GM12878 (cell line): ENCODE measurements around the gene PCSK5. TPM values are rescaled to one million over a fixed set of nuclear protein-coding genes. Genes with fewer than 3 reads are reported as not detected.

Experiments used
- ATF2 ChIP-seq: IDR thresholded peaks from 2 replicates; pipeline ENCODE4 v1.6.1; 2012; ENCODE audit warnings: low read length, inconsistent platforms
- CHD2 ChIP-seq: IDR thresholded peaks from 2 replicates; pipeline ENCODE4 v1.6.1; 2011; ENCODE audit warnings: low read depth, low read length, improper control_type of control experiment, borderline replicate concordance
- CREB1 ChIP-seq: IDR thresholded peaks from 2 replicates; pipeline ENCODE4 v1.6.1; 2012; ENCODE audit warnings: low read depth, mild to moderate bottlenecking, inconsistent platforms
- CREM ChIP-seq: IDR thresholded peaks from 2 replicates; pipeline ENCODE4 v1.6.1; 2014; ENCODE audit warnings: antibody characterized with exemption, low read depth
- EED ChIP-seq: sonication (generic); IDR thresholded peaks from 2 replicates; pipeline ENCODE4 v1.6.1; 2016; ENCODE audit warnings: antibody characterized with exemption, low read depth
- FOS ChIP-seq: IDR thresholded peaks from 3 replicates; pipeline ENCODE4 v1.6.1; 2011; ENCODE audit warnings: borderline replicate concordance; ENCODE audit not compliant: insufficient read length; ENCODE audit errors: extremely low read depth
- HDAC6 ChIP-seq: fragments of 200-600 bp; sonication (generic); IDR thresholded peaks from one replicate; pipeline ENCODE4 v1.8.0; 2017; ENCODE audit warnings: antibody characterized with exemption; ENCODE audit not compliant: unreplicated experiment
- IKZF1 ChIP-seq: fragments of 450-650 bp; conservative IDR thresholded peaks from 2 replicates; pipeline ENCODE4 v1.6.1; 2017; ENCODE audit warnings: antibody characterized with exemption, mild to moderate bottlenecking
- IKZF2 ChIP-seq, 2 experiments: fragments of 450-650 bp; IDR thresholded peaks; 2 replicates each; pipeline ENCODE4 v1.6.1; 2017; ENCODE audit warnings: mild to moderate bottlenecking in 2 of 2, moderate library complexity in 2 of 2
- JUNB ChIP-seq: IDR thresholded peaks from 2 replicates; pipeline ENCODE4 v1.6.1; 2016; ENCODE audit warnings: antibody characterized with exemption, mild to moderate bottlenecking
- KLF5 ChIP-seq: fragments of 450-650 bp; IDR thresholded peaks from 2 replicates; pipeline ENCODE4 v1.6.1; 2014; ENCODE audit warnings: mild to moderate bottlenecking; ENCODE audit not compliant: partially characterized antibody
- MTA3 ChIP-seq: IDR thresholded peaks from 2 replicates; pipeline ENCODE4 v1.6.1; 2012; ENCODE audit warnings: low read length, inconsistent platforms, borderline replicate concordance
- MXI1 ChIP-seq: fragments of 150-350 bp; IDR thresholded peaks from 2 replicates; pipeline ENCODE4 v1.6.1; 2011; ENCODE audit warnings: low read depth, mild to moderate bottlenecking, inconsistent platforms, low read length, improper control_type of control experiment
- MYC ChIP-seq: IDR thresholded peaks from 2 replicates; pipeline ENCODE4 v1.6.1; 2011; ENCODE audit warnings: mild to moderate bottlenecking, low read length, moderate library complexity, inconsistent platforms; ENCODE audit not compliant: insufficient read depth, insufficient replicate concordance, insufficient read length, severe bottlenecking
- NFIC ChIP-seq: IDR thresholded peaks from 2 replicates; pipeline ENCODE4 v1.6.1; 2012; ENCODE audit warnings: low read depth, mild to moderate bottlenecking, inconsistent platforms, low read length, moderate library complexity
- NR2C1 ChIP-seq: fragments of 450-650 bp; IDR thresholded peaks from 2 replicates; pipeline ENCODE4 v1.6.1; 2017; ENCODE audit warnings: antibody characterized with exemption, mild to moderate bottlenecking, moderate library complexity
- NRF1 ChIP-seq: conservative IDR thresholded peaks from 2 replicates; pipeline ENCODE4 v1.6.1; 2011; ENCODE audit warnings: mild to moderate bottlenecking, low read depth, low read length, improper control_type of control experiment
- PAX5 ChIP-seq: IDR thresholded peaks from 2 replicates; pipeline ENCODE4 v1.6.1; 2011; ENCODE audit warnings: low read depth, low read length, borderline replicate concordance
- POLR2A ChIP-seq: IDR thresholded peaks from 2 replicates; pipeline ENCODE4 v1.6.1; 2011; ENCODE audit warnings: low read depth, mild to moderate bottlenecking, low read length
- POLR2AphosphoS2 ChIP-seq: IDR thresholded peaks from 2 replicates; pipeline ENCODE4 v1.6.1; 2011; ENCODE audit warnings: low read depth, mild to moderate bottlenecking, low read length, improper control_type of control experiment, moderate library complexity
- RCOR1 ChIP-seq: conservative IDR thresholded peaks from 2 replicates; pipeline ENCODE4 v1.6.1; 2012; ENCODE audit warnings: low read depth, low read length, improper control_type of control experiment
- SIX5 ChIP-seq: IDR thresholded peaks from 2 replicates; pipeline ENCODE4 v1.6.1; 2011; ENCODE audit warnings: mild to moderate bottlenecking, low read depth, low read length, moderate library complexity; ENCODE audit not compliant: severe bottlenecking
- SMARCA5 ChIP-seq: fragments of 450-650 bp; IDR thresholded peaks from 2 replicates; pipeline ENCODE4 v1.6.1; 2017; ENCODE audit warnings: mild to moderate bottlenecking
- TARDBP ChIP-seq: IDR thresholded peaks from 2 replicates; pipeline ENCODE4 v1.6.1; 2016; ENCODE audit warnings: borderline replicate concordance
- TCF12 ChIP-seq: IDR thresholded peaks from 2 replicates; pipeline ENCODE4 v1.6.1; 2011; ENCODE audit warnings: low read depth, mild to moderate bottlenecking, low read length
- ZBED1 ChIP-seq: IDR thresholded peaks from 2 replicates; pipeline ENCODE4 v1.6.1; 2016; ENCODE audit warnings: borderline replicate concordance
- ZNF217 ChIP-seq: fragments of 450-650 bp; IDR thresholded peaks from 2 replicates; pipeline ENCODE4 v1.6.1; 2017; ENCODE audit warnings: antibody characterized with exemption, mild to moderate bottlenecking
- polyA plus RNA-seq, 11 experiments: library from polyadenylated mRNA; depleted of rRNA in 4 of 11; unstranded in 6 of 11; stranded (reverse) in 5 of 11; fragments of >200 nt; fragmentation: Nextera tagmentation in 4 of 11; fragmentation: Illumina TruSeq in 1 of 11; extraction: Ambion mirVana in 4 of 11; extraction: Trizol in 1 of 11; gene quantifications; 1 replicate in 1 of 11; 2 replicates in 10 of 11; pipeline versions ENCODE4 v1.2.1 to v1.2.3, GENCODE V29; 2011 to 2016; ENCODE audit warnings: inconsistent platforms in 2 of 11, missing spikeins in 2 of 11, low read depth in 1 of 11
- total RNA-seq, 4 experiments: library from RNA; depleted of rRNA in 3 of 4; stranded (reverse); fragments of >200 nt in 3 of 4; fragmentation: Illumina TruSeq in 1 of 4; extraction: Trizol in 1 of 4; gene quantifications; 2 replicates each; pipeline versions ENCODE4 v1.2.1 to v1.2.3, GENCODE V29; 2013 to 2021
- TF ChIP-seq, protein P1 (sequence below), 3 experiments: IDR thresholded peaks in 2 of 3; conservative IDR thresholded peaks in 1 of 3; 2 replicates each; pipeline ENCODE4 v1.5.1; 2011; ENCODE audit warnings: low read depth in 3 of 3, low read length in 3 of 3, mild to moderate bottlenecking in 3 of 3, control low read depth in 2 of 3, moderate library complexity in 2 of 3, inconsistent platforms in 1 of 3, mixed read lengths in 1 of 3; ENCODE audit not compliant: control insufficient read depth in 2 of 3, insufficient read depth in 1 of 3; ENCODE audit errors: extremely low read depth in 1 of 3
- TF ChIP-seq, protein P2 (sequence below): fragments of 450-650 bp; IDR thresholded peaks from 2 replicates; pipeline ENCODE4 v1.6.1; 2018; ENCODE audit warnings: mild to moderate bottlenecking, low read depth, moderate library complexity; ENCODE audit not compliant: partially characterized antibody

Gene PCSK5
- total and polyA plus RNA-seq, 10 of the 15 experiments (the other 5 are each of a cell fraction or from before 2014, with no cell fraction given), result 0.01 to 0.13 (median 0.04) TPM; not detected in 3

DNA sequence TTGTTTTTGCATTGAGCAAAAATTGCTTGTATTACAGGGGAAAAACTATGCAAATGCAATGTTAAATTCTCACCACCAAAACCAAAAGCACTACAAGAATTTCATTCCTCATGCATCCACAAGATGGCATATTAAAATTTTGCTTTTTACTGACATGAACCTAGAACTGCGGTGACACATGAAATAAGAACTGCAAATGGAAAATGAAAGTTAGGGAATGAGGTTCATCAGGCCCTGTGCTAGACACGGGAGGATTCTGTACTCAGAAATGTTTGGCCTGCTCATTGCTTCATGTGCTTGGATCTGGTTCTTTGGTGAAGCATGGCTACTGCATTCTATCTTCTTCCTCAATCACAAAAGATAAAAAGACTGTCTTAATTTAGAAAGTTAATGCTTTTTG, 512.9 kb downstream of the PCSK5 start (continued):
- TF ChIP-seq MYC, result no peak
- no peak for TF ChIP-seq NRF1
- TF ChIP-seq EED, result peak; percentile 81
- TF ChIP-seq TCF12, result no peak
- TF ChIP-seq MTA3, result no peak
- no peak for TF ChIP-seq CHD2
- TF ChIP-seq NR2C1, result no peak
- no peak for TF ChIP-seq FOS
- no peak for TF ChIP-seq MXI1
- no peak for TF ChIP-seq SIX5
- no peak for TF ChIP-seq NFIC
- TF ChIP-seq HDAC6, result no peak
- no peak for TF ChIP-seq PAX5
- no peak for TF ChIP-seq CREM
- TF ChIP-seq IKZF2 (IDR thresholded peaks at IDR 0.05), result peak; percentile 78 to 79
- peak; percentile 67 for TF ChIP-seq ATF2
- no peak for TF ChIP-seq ZBED1
- TF ChIP-seq CREB1, result no peak
- TF ChIP-seq IKZF1, result peak; percentile 64; the same call in 1 of the 2 replicates
- TF ChIP-seq, protein P1, sequence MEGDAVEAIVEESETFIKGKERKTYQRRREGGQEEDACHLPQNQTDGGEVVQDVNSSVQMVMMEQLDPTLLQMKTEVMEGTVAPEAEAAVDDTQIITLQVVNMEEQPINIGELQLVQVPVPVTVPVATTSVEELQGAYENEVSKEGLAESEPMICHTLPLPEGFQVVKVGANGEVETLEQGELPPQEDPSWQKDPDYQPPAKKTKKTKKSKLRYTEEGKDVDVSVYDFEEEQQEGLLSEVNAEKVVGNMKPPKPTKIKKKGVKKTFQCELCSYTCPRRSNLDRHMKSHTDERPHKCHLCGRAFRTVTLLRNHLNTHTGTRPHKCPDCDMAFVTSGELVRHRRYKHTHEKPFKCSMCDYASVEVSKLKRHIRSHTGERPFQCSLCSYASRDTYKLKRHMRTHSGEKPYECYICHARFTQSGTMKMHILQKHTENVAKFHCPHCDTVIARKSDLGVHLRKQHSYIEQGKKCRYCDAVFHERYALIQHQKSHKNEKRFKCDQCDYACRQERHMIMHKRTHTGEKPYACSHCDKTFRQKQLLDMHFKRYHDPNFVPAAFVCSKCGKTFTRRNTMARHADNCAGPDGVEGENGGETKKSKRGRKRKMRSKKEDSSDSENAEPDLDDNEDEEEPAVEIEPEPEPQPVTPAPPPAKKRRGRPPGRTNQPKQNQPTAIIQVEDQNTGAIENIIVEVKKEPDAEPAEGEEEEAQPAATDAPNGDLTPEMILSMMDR (IDR thresholded peaks at IDR 0.05 in 2 of 3, conservative IDR thresholded peaks at IDR 0.05 in 1 of 3; ENCODE audit: control insufficient read depth in 2 of 3, extremely low read depth in 1 of 3, insufficient read depth in 1 of 3, low read depth in 3 of 3, low read length in 3 of 3), result peak; percentile 33 to 63 (median 56); a peak in 5 of 6 replicates
- TF ChIP-seq RCOR1, result no peak
- peak; percentile 25; the same call in 1 of the 2 replicates for TF ChIP-seq JUNB
- no peak for TF ChIP-seq KLF5
- TF ChIP-seq POLR2A, result no peak
- no peak for TF ChIP-seq SMARCA5
- TF ChIP-seq POLR2AphosphoS2, result no peak
- TF ChIP-seq, protein P2, sequence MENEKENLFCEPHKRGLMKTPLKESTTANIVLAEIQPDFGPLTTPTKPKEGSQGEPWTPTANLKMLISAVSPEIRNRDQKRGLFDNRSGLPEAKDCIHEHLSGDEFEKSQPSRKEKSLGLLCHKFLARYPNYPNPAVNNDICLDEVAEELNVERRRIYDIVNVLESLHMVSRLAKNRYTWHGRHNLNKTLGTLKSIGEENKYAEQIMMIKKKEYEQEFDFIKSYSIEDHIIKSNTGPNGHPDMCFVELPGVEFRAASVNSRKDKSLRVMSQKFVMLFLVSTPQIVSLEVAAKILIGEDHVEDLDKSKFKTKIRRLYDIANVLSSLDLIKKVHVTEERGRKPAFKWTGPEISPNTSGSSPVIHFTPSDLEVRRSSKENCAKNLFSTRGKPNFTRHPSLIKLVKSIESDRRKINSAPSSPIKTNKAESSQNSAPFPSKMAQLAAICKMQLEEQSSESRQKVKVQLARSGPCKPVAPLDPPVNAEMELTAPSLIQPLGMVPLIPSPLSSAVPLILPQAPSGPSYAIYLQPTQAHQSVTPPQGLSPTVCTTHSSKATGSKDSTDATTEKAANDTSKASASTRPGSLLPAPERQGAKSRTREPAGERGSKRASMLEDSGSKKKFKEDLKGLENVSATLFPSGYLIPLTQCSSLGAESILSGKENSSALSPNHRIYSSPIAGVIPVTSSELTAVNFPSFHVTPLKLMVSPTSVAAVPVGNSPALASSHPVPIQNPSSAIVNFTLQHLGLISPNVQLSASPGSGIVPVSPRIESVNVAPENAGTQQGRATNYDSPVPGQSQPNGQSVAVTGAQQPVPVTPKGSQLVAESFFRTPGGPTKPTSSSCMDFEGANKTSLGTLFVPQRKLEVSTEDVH, result no peak
- no peak for TF ChIP-seq TARDBP
- TF ChIP-seq ZNF217, result no peak
